K562 (cell line): ENCODE data around the gene RBPJ. TPM values are rescaled to one million over a fixed set of nuclear protein-coding genes. Genes with fewer than 3 reads are reported as not detected.

Experiments used
- ATAC-seq: fragments of 200-7000 bp; cut with Tn5 transposase; 3 replicates; pipeline ENCODE4 v1.9.1; 2020; ENCODE audit warnings: moderate library complexity
- BruUV-seq: library from RNA; stranded (reverse); fragments of 400-500 nt; replicated peaks from 2 replicates; lab custom pipeline; 2021; lab: Mats Ljungman, UMichigan
- CTCF ChIA-PET: fragments of 300-600 bp; formaldehyde crosslinking; extraction: SDS; loops from one replicate; lab custom pipeline; 2021; ENCODE audit warnings: low intra/inter-chr PET ratio; lab: Yijun Ruan, JAX
- POLR2A ChIA-PET: fragments of 300-600, 350-650 bp; sonication (Branson Sonifier 250); formaldehyde crosslinking; extraction: SDS; loops from one replicate; lab custom pipeline; 2021; ENCODE audit warnings: antibody characterized with exemption, inconsistent platforms; lab: Yijun Ruan, JAX
- DNase-seq, 4 experiments: peaks; one replicate each; pipeline versions ENCODE4 v3.0.0 to v3.0.0-alpha.2; 2011 to 2018; ENCODE audit warnings: low spot score in 3 of 4, mixed read lengths in 3 of 4; ENCODE audit errors: extremely low read depth in 1 of 4
- FAIRE-seq: peaks from 2 replicates; lab custom pipeline; 2011; peaks lifted over from hg19 to GRCh38; lab: Jason Lieb, UNC
- H2AFZ ChIP-seq: 2 replicates; pipeline ENCODE4 v1.6.0; 2011; ENCODE audit warnings: low read depth, low read length, control low read depth, inconsistent platforms
- H3K27ac ChIP-seq: fragments of 200-600 bp; 3 replicates; pipeline ENCODE4 v1.8.0; 2011; ENCODE audit warnings: low read depth, mild to moderate bottlenecking, control low read depth, inconsistent platforms, low read length, moderate library complexity, mixed read lengths; ENCODE audit errors: extremely low read depth
- H3K27me3 ChIP-seq, 2 experiments: fragments of 300-600 bp in 1 of 2; 2 replicates in 1 of 2; 3 replicates in 1 of 2; pipeline versions ENCODE4 v1.6.0 to v1.8.0; 2011; ENCODE audit warnings: inconsistent platforms in 2 of 2, low read length in 2 of 2, mild to moderate bottlenecking in 1 of 2, mixed read lengths in 1 of 2, moderate library complexity in 1 of 2; ENCODE audit not compliant: control insufficient read depth in 2 of 2, insufficient read depth in 2 of 2
- H3K36me3 ChIP-seq: fragments of 300-600 bp; 3 replicates; pipeline ENCODE4 v1.8.0; 2011; ENCODE audit warnings: mild to moderate bottlenecking, low read length, inconsistent platforms; ENCODE audit not compliant: control insufficient read depth, insufficient read depth
- H3K4me1 ChIP-seq, 2 experiments: fragments of 200-600 bp in 1 of 2; replicated peaks in 1 of 2; 2 replicates in 1 of 2; 3 replicates in 1 of 2; pipeline versions ENCODE4 v1.5.1 to v1.8.0; 2011; ENCODE audit warnings: inconsistent platforms in 2 of 2, low read length in 2 of 2, mild to moderate bottlenecking in 1 of 2, mixed read lengths in 1 of 2, moderate library complexity in 1 of 2; ENCODE audit not compliant: control insufficient read depth in 2 of 2, insufficient read depth in 2 of 2
- H3K4me2 ChIP-seq: 2 replicates; pipeline ENCODE4 v1.6.1; 2011; ENCODE audit warnings: low read length, control low read depth, inconsistent platforms, mixed read lengths; ENCODE audit not compliant: insufficient read depth
- H3K4me3 ChIP-seq: fragments of 200-600 bp; sonication (generic), shearing (Covaris generic); 2 replicates; pipeline ENCODE4 v1.5.1; 2016; ENCODE audit warnings: control low read depth, inconsistent platforms
- H3K79me2 ChIP-seq: fragments of 200-600 bp; 3 replicates; pipeline ENCODE4 v1.8.0; 2011; ENCODE audit warnings: low read length, inconsistent platforms; ENCODE audit not compliant: control insufficient read depth, insufficient read depth
- H3K9ac ChIP-seq, 2 experiments: 2 replicates each; pipeline versions ENCODE4 v1.6.0 to v1.6.1; 2011; ENCODE audit warnings: low read depth in 2 of 2, low read length in 2 of 2, control low read depth in 1 of 2, inconsistent platforms in 1 of 2, mild to moderate bottlenecking in 1 of 2, mixed read lengths in 1 of 2; ENCODE audit not compliant: insufficient read depth in 1 of 2
- H3K9me1 ChIP-seq: one replicate; pipeline ENCODE4 v1.6.0; 2011; ENCODE audit warnings: inconsistent platforms, mild to moderate bottlenecking, low read length, moderate library complexity; ENCODE audit not compliant: control insufficient read depth, insufficient read depth
- H3K9me3 ChIP-seq: replicated peaks from 2 replicates; pipeline ENCODE4 v1.5.1; 2011; ENCODE audit warnings: low read depth, low read length, inconsistent platforms; ENCODE audit not compliant: control insufficient read depth, insufficient read depth
- H4K20me1 ChIP-seq: replicated peaks from 2 replicates; pipeline ENCODE4 v1.6.1; 2011; ENCODE audit warnings: low read length, inconsistent platforms, mixed read lengths; ENCODE audit not compliant: control insufficient read depth, insufficient read depth
- EZH2 ChIP-seq: IDR thresholded peaks from 2 replicates; pipeline ENCODE4 v1.6.1; 2012; ENCODE audit warnings: low read depth, mild to moderate bottlenecking, inconsistent platforms, low read length, borderline replicate concordance
- GATA2 ChIP-seq: sonication (generic); formaldehyde crosslinking; IDR thresholded peaks from 2 replicates; pipeline ENCODE4 v1.4.0; 2020; ENCODE audit warnings: mild to moderate bottlenecking, missing genetic modification reagents
- SMAD4 ChIP-seq: fragments of 250-450 bp; sonication (Bioruptor Pico); conservative IDR thresholded peaks from 2 replicates; pipeline ENCODE4 v1.8.0; 2021; ENCODE audit warnings: inconsistent platforms, mild to moderate bottlenecking, moderate library complexity
- ZNF146 ChIP-seq: IDR thresholded peaks from one replicate; pipeline ENCODE4 v1.6.1; 2018; ENCODE audit warnings: missing compliant biosample characterization; ENCODE audit not compliant: unreplicated experiment
- ZNF184 ChIP-seq: sonication (generic); formaldehyde crosslinking; IDR thresholded peaks from 2 replicates; pipeline ENCODE4 v1.5.0; 2020; ENCODE audit warnings: missing genetic modification reagents
- ZNF239 ChIP-seq: fragments of 250-450 bp; sonication (Bioruptor Pico); IDR thresholded peaks from 2 replicates; pipeline ENCODE4 v1.4.0; 2020; ENCODE audit warnings: mild to moderate bottlenecking
- ZNF507 ChIP-seq: conservative IDR thresholded peaks from 2 replicates; pipeline ENCODE4 v1.6.1; 2017; ENCODE audit warnings: missing genetic modification characterization, missing compliant biosample characterization
- WGBS: fragments of 100-300 bp; shearing (Covaris generic); methylation state at CpG from one replicate; pipeline ENCODE4 v1.1.6; 2016; ENCODE audit warnings: low coverage, mixed read lengths; ENCODE audit not compliant: insufficient coverage; ENCODE audit errors: missing lambda C conversion rate; 5-methylcytosine and 5-hydroxymethylcytosine counted together
- in situ Hi-C: fragments of 300-500 bp; cut with MboI; formaldehyde crosslinking; loops from 4 replicates; pipeline ENCODE4 v1.15.0; 2018; ENCODE audit warnings: inconsistent platforms, mixed read lengths
- intact Hi-C: fragments of 100-400 bp; cut with micrococcal nuclease; formaldehyde crosslinking; loops from 2 replicates; pipeline ENCODE4 v1.14.2; 2022
- polyA plus RNA-seq, 8 experiments: library from polyadenylated mRNA; depleted of rRNA in 4 of 8; stranded (reverse) in 5 of 8; unstranded in 3 of 8; fragments of >200 nt; fragmentation: Nextera tagmentation in 2 of 8; fragmentation: Illumina TruSeq in 1 of 8; extraction: Ambion mirVana in 2 of 8; extraction: Trizol in 1 of 8; gene quantifications; 2 replicates each; pipeline versions ENCODE4 v1.2.1 to v1.2.3, GENCODE V29; 2011 to 2014; ENCODE audit warnings: inconsistent platforms in 1 of 8, missing spikeins in 1 of 8
- total RNA-seq, 7 experiments: library from RNA; depleted of rRNA in 6 of 7; stranded (reverse); fragments of >200 nt in 6 of 7; fragmentation: Illumina TruSeq in 2 of 7; extraction: Trizol in 2 of 7; gene quantifications; 2 replicates each; pipeline versions ENCODE4 v1.2.1 to v1.2.3, GENCODE V29; 2011 to 2021; ENCODE audit warnings: low replicate concordance in 1 of 7
- TF ChIP-seq, protein P1 (sequence below): fragments of 450-650 bp; IDR thresholded peaks from 2 replicates; pipeline ENCODE4 v1.6.1; 2014; ENCODE audit warnings: low read depth, mild to moderate bottlenecking, moderate library complexity, borderline replicate concordance
- TF ChIP-seq, protein P2 (sequence below): fragments of 450-650 bp; formaldehyde crosslinking; IDR thresholded peaks from 2 replicates; pipeline ENCODE4 v1.4.0; 2020; ENCODE audit warnings: mild to moderate bottlenecking, moderate library complexity

The RBPJ gene
- total and polyA plus RNA-seq, 9 of the 15 experiments (the other 6 are each of a cell fraction or from before 2014, with no cell fraction given) = 17.2 to 49.4 (median 33.8) TPM

DNA sequence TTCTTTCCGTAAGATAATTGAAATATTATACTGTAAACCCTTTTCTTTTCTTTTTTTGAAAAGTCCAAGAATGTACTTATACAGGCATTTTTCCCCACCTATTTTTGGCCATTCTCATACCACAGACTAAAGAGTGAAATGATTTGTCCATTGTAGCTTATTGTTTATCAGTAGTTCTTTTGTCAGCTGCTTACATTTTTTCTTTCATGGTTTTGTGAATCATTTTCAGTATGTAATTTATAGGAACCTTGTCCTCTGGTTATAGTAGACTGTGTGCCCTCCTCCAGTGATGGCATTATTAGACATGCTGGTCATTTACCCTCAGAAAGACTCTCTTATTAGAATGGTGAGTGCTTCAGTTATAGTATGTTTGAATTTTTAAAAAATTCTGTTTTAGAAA, 112.7 kb downstream of the RBPJ start (continued):
- TF ChIP-seq, protein P1, sequence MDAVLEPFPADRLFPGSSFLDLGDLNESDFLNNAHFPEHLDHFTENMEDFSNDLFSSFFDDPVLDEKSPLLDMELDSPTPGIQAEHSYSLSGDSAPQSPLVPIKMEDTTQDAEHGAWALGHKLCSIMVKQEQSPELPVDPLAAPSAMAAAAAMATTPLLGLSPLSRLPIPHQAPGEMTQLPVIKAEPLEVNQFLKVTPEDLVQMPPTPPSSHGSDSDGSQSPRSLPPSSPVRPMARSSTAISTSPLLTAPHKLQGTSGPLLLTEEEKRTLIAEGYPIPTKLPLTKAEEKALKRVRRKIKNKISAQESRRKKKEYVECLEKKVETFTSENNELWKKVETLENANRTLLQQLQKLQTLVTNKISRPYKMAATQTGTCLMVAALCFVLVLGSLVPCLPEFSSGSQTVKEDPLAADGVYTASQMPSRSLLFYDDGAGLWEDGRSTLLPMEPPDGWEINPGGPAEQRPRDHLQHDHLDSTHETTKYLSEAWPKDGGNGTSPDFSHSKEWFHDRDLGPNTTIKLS = no peak
- TF ChIP-seq ZNF507 (tag) (no peak), SMAD4 (CRISPR knock-in tag) (no peak), ZNF146 (CRISPR knock-in tag) (no peak), GATA2 (CRISPR knock-in tag) (no peak), EZH2 (no peak), ZNF239 (CRISPR knock-in tag) (no peak)

DNA sequence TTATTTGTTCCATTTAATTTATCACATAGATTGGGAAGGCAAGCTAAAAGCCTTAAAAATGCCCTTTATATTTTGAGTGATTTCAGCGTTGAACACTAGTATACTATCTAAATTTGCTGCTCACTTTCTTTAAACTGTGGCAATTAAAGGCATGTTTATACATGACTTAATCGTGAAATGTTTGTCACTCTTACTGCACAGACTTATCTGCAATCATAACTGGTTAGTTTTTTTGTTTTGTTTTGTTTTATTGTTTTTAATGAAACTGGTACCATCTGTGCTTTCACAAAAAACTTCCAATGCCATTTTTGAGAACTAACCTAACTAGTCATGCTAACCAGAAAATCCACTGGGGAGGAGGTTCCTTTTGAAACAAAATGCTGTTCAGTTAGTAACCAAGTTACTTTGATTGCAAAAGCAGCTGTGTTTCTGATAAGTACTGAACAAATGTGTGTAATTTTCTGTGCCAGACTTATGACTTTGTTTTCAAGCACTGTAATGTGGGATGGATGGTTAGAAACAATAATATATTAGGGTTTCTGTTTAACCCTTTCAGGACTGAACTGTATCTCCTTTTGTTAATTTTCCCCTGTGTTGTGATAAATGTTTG, 113.3 kb downstream of the RBPJ start:
- H3K79me2 ChIP-seq = no peaks in the 10 kb centered on the region
- intact Hi-C loops (no loop called here), in situ Hi-C loops (no loop called here)
- H3K9me1 ChIP-seq = no peaks in the 10 kb centered on the region
- no peaks in the 10 kb centered on the region for H3K9me3 ChIP-seq
- no peak overlapping the region for H2AFZ ChIP-seq
- DNase-seq (no peak), ATAC-seq (no peak), FAIRE-seq (peak; percentile 40)
- TF ChIP-seq ZNF184 (CRISPR knock-in tag) = no peak
- TF ChIP-seq, protein P2, sequence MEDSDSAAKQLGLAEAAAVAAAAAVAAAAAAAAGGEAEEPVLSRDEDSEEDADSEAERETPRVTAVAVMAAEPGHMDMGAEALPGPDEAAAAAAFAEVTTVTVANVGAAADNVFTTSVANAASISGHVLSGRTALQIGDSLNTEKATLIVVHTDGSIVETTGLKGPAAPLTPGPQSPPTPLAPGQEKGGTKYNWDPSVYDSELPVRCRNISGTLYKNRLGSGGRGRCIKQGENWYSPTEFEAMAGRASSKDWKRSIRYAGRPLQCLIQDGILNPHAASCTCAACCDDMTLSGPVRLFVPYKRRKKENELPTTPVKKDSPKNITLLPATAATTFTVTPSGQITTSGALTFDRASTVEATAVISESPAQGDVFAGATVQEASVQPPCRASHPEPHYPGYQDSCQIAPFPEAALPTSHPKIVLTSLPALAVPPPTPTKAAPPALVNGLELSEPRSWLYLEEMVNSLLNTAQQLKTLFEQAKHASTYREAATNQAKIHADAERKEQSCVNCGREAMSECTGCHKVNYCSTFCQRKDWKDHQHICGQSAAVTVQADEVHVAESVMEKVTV = no peak
- H3K9ac ChIP-seq = no peak overlapping the region
- 60% methylated on average over 2 of the region's 2 CpGs for WGBS
- H4K20me1 ChIP-seq = no peaks in the 10 kb centered on the region
- H3K4me2 ChIP-seq = no peak overlapping the region
- no peaks in the 10 kb centered on the region for H3K27me3 ChIP-seq
- no peaks in the 10 kb centered on the region for H3K4me1 ChIP-seq
- CTCF ChIA-PET = no interaction called here
- H3K27ac ChIP-seq = no peak overlapping the region
- peaks cover 16% of the 10 kb centered on the region for H3K36me3 ChIP-seq
- no TSS peak for BruUV-seq
- no peak overlapping the region for H3K4me3 ChIP-seq
- POLR2A ChIA-PET = interaction anchor here (0.6 kb wide), 1 partner anchor 597 kb away, joined by 3 read pairs; no protein-coding TSS in a partner anchor
